Fibroblast of lung (primary cell): Measurements from ENCODE around the gene TBXAS1. TPM values are rescaled to one million over a fixed set of nuclear protein-coding genes. Genes with fewer than 3 reads are reported as not detected.

Source experiments
- DNase-seq, 2 donors: peaks; one replicate each; pipeline versions ENCODE4 v3.0.0 to v3.0.0-alpha.2; 2010; ENCODE audit warnings: low read depth in 2 of 2
- H2AFZ ChIP-seq: 2 replicates; pipeline ENCODE4 v1.5.1; 2012; ENCODE audit warnings: low read length, control low read depth, inconsistent platforms
- H3K27ac ChIP-seq: 2 replicates; pipeline ENCODE4 v1.5.1; 2011; ENCODE audit warnings: low read length, control low read depth; ENCODE audit not compliant: insufficient read depth
- H3K27me3 ChIP-seq: 2 replicates; pipeline ENCODE4 v1.5.1; 2011; ENCODE audit warnings: mild to moderate bottlenecking, low read length; ENCODE audit not compliant: control insufficient read depth, insufficient read depth
- H3K36me3 ChIP-seq: 2 replicates; pipeline ENCODE4 v1.5.1; 2011; ENCODE audit warnings: low read length; ENCODE audit not compliant: control insufficient read depth, insufficient read depth
- H3K4me1 ChIP-seq: 2 replicates; pipeline ENCODE4 v1.5.1; 2011; ENCODE audit warnings: low read length; ENCODE audit not compliant: control insufficient read depth, insufficient read depth; ENCODE audit errors: extremely low read depth
- H3K4me2 ChIP-seq: 2 replicates; pipeline ENCODE4 v1.5.1; 2011; ENCODE audit warnings: low read length, control low read depth; ENCODE audit not compliant: insufficient read depth; ENCODE audit errors: extremely low read depth
- H3K4me3 ChIP-seq, 4 experiments: fragments of 200-600 bp in 1 of 4; sonication (generic) in 1 of 4; replicated peaks in 1 of 4; 2 replicates each; pipeline ENCODE4 v1.5.1; 2011 to 2016; ENCODE audit warnings: low read length in 4 of 4, low read depth in 3 of 4, mild to moderate bottlenecking in 3 of 4, control low read depth in 2 of 4, inconsistent platforms in 1 of 4, mixed read lengths in 1 of 4; ENCODE audit not compliant: insufficient read depth in 1 of 4; ENCODE audit errors: control extremely low read depth in 1 of 4
- H3K79me2 ChIP-seq: 2 replicates; pipeline ENCODE4 v1.5.1; 2012; ENCODE audit warnings: mild to moderate bottlenecking, low read length, inconsistent platforms; ENCODE audit not compliant: control insufficient read depth, insufficient read depth
- H3K9ac ChIP-seq: 2 replicates; pipeline ENCODE4 v1.5.1; 2011; ENCODE audit warnings: mild to moderate bottlenecking, low read length, control low read depth; ENCODE audit not compliant: insufficient read depth
- H3K9me3 ChIP-seq: 2 replicates; pipeline ENCODE4 v1.5.1; 2012; ENCODE audit warnings: low read depth, low read length; ENCODE audit not compliant: control insufficient read depth, insufficient read depth
- H4K20me1 ChIP-seq: 2 replicates; pipeline ENCODE4 v1.5.1; 2011; ENCODE audit warnings: low read length; ENCODE audit not compliant: control insufficient read depth, insufficient read depth; ENCODE audit errors: extremely low read depth
- EZH2 ChIP-seq: IDR thresholded peaks from 2 replicates; pipeline ENCODE4 v1.5.1; 2012; ENCODE audit warnings: low read length, control low read depth, mild to moderate bottlenecking; ENCODE audit errors: missing control alignments
- polyA plus RNA-seq, 2 donors: library from polyadenylated mRNA; depleted of rRNA in 1 of 2; stranded (reverse) in 1 of 2; unstranded in 1 of 2; fragments of >200 nt; gene quantifications; 2 replicates each; pipeline ENCODE4 v1.2.1, GENCODE V29; 2011 to 2012; ENCODE audit warnings: missing spikeins in 1 of 2
- total RNA-seq: library from RNA; depleted of rRNA; stranded (reverse); fragments of >200 nt; gene quantifications from 2 replicates; pipeline ENCODE4 v1.2.1, GENCODE V29; 2014
- TF ChIP-seq, protein P1 (sequence below), 2 donors: IDR thresholded peaks in 1 of 2; conservative IDR thresholded peaks in 1 of 2; 1 replicate in 1 of 2; 2 replicates in 1 of 2; pipeline ENCODE4 v1.5.1; 2011 to 2012; ENCODE audit warnings: low read length in 2 of 2, control low read depth in 1 of 2, inconsistent platforms in 1 of 2, low read depth in 1 of 2, mild to moderate bottlenecking in 1 of 2

Gene TBXAS1
- total and polyA plus RNA-seq, 2 donors (not counting 1 experiment from before 2014, with no cell fraction given), result 1.5 to 2.1 TPM

DNA sequence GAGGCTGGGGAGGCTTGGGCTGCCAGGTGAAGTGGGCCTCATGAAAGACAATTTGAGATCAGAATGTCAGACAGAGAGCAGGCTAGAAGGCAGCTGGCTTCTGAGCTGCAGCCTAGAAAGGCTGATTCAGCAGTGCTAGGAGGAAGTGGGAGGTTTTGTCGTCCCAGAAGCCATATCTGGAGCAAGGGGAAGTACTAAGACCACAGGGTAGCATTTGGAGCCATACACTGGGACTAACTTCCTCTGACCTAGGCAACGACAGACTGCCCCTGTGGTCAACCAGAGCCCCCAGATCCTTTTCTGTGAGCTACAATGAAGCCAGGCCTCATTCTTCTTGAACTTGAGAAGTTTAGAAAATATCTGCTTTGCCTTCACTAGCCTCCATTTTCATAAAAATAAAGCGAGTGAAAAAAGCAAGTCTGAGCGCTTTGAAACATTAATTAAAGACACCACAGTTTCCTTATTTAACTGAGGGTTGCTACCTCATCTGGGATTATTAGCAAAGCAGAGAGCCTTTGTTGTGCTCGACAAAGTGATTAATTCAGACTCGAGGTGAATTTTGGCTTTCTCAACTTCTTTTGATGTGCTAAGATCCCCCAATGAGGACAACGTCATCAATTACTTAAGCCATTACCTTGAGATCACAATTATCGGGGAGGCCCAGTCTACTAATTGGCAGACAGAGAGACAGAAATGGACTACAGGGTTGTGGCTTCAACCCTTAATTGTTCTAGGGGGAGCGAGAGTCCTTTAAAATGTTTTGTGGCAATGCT is 26.6 kb downstream of the TBXAS1 start:
- peaks cover 2% of the 10 kb centered on the region for H3K27me3 ChIP-seq
- TF ChIP-seq, protein P1, sequence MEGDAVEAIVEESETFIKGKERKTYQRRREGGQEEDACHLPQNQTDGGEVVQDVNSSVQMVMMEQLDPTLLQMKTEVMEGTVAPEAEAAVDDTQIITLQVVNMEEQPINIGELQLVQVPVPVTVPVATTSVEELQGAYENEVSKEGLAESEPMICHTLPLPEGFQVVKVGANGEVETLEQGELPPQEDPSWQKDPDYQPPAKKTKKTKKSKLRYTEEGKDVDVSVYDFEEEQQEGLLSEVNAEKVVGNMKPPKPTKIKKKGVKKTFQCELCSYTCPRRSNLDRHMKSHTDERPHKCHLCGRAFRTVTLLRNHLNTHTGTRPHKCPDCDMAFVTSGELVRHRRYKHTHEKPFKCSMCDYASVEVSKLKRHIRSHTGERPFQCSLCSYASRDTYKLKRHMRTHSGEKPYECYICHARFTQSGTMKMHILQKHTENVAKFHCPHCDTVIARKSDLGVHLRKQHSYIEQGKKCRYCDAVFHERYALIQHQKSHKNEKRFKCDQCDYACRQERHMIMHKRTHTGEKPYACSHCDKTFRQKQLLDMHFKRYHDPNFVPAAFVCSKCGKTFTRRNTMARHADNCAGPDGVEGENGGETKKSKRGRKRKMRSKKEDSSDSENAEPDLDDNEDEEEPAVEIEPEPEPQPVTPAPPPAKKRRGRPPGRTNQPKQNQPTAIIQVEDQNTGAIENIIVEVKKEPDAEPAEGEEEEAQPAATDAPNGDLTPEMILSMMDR (conservative IDR thresholded peaks at IDR 0.05 in 1 of 2, IDR thresholded peaks at IDR 0.05 in 1 of 2; ENCODE audit: low read depth in 1 of 2, low read length in 2 of 2), result no peak
- TF ChIP-seq EZH2, result no peak
- H3K4me3 ChIP-seq, result no peak overlapping the region
- H3K4me2 ChIP-seq, result no peak overlapping the region
- no peaks in the 10 kb centered on the region for H3K9me3 ChIP-seq
- no peaks in the 10 kb centered on the region for H3K36me3 ChIP-seq
- H3K27ac ChIP-seq, result no peak overlapping the region
- H3K9ac ChIP-seq, result no peak overlapping the region
- H4K20me1 ChIP-seq, result no peaks in the 10 kb centered on the region
- no peak for DNase-seq
- no peaks in the 10 kb centered on the region for H3K4me1 ChIP-seq
- H3K79me2 ChIP-seq, result no peaks in the 10 kb centered on the region
- no peak overlapping the region for H2AFZ ChIP-seq

DNA sequence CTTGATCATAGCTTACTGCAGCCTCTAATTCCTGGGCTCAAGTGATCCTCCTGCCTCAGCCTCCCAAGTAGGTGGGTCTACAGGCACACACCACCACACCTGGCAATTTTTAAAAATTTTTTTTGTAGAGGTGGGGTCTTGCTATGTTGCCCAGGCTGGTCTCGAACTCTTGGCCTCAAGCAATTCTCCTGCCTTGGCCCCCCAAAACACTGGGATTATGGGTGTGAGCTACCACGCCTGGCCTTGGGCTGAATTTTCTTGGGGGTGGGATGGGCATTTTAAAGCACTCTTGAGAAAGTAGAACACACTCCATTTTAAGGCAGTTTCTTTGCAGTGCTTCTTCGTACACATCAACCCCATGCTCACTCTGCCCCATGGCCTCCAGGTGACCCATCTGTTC is 28.7 kb downstream of the TBXAS1 start:
- Histone ChIP-seq H3K79me2 (no peaks in the 10 kb centered on the region), H3K4me1 (no peaks in the 10 kb centered on the region), H3K9ac (no peak overlapping the region), H3K27ac (no peak overlapping the region), H3K36me3 (no peaks in the 10 kb centered on the region), H3K4me3 (no peak overlapping the region), H3K27me3 (peaks cover 6% of the 10 kb centered on the region), H3K9me3 (no peaks in the 10 kb centered on the region), H4K20me1 (no peaks in the 10 kb centered on the region), H2AFZ (no peak overlapping the region), H3K4me2 (no peak overlapping the region)
- no peak for TF ChIP-seq EZH2
- DNase-seq, result no peak

DNA sequence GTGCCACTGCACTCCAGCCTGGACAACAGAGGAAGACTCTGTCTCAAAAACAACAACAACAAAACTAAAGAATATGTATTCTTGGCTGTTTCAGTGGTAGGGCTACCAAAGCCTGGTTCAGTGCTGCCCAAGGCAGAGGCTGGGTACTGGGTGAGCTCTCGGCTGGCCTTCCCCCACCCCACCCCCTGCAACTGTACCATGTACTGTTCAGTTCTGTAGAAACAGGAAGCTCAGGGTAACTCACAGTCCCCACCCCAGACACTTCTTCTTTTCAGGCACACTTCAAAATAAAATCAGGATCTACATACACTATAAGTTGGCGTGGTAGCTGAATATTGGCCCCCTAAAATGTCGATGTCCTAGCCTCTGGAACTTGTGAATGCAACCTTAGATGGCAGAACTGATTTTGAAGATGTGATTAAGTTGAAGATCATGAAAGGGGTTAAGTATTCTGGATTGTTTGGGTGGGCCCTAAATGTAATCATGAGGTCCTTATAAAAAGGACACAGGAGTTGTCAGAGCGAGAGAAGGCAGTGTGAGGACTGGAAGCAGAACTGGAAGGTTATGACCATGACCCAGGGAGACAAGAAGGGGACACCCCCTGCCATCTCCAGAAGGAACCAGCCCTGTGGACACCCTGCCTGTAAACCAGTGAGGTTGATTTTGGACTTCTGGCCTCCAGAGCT is 31.2 kb downstream of the TBXAS1 start:
- no peaks in the 10 kb centered on the region for H3K79me2 ChIP-seq
- H3K36me3 ChIP-seq, result no peaks in the 10 kb centered on the region
- H3K9ac ChIP-seq, result no peak overlapping the region
- DNase-seq, result no peak
- H3K4me2 ChIP-seq, result no peak overlapping the region
- no peak overlapping the region for H2AFZ ChIP-seq
- no peaks in the 10 kb centered on the region for H3K9me3 ChIP-seq
- H4K20me1 ChIP-seq, result no peaks in the 10 kb centered on the region
- H3K27ac ChIP-seq, result no peak overlapping the region
- H3K4me1 ChIP-seq, result no peaks in the 10 kb centered on the region
- no peak overlapping the region for H3K4me3 ChIP-seq
- H3K27me3 ChIP-seq, result peaks cover 6% of the 10 kb centered on the region
- TF ChIP-seq EZH2, result no peak
- TF ChIP-seq, protein P1 (conservative IDR thresholded peaks at IDR 0.05 in 1 of 2, IDR thresholded peaks at IDR 0.05 in 1 of 2; ENCODE audit: low read depth in 1 of 2, low read length in 2 of 2), result no peak
